ENCODE results near the gene PACS2.

DNA sequence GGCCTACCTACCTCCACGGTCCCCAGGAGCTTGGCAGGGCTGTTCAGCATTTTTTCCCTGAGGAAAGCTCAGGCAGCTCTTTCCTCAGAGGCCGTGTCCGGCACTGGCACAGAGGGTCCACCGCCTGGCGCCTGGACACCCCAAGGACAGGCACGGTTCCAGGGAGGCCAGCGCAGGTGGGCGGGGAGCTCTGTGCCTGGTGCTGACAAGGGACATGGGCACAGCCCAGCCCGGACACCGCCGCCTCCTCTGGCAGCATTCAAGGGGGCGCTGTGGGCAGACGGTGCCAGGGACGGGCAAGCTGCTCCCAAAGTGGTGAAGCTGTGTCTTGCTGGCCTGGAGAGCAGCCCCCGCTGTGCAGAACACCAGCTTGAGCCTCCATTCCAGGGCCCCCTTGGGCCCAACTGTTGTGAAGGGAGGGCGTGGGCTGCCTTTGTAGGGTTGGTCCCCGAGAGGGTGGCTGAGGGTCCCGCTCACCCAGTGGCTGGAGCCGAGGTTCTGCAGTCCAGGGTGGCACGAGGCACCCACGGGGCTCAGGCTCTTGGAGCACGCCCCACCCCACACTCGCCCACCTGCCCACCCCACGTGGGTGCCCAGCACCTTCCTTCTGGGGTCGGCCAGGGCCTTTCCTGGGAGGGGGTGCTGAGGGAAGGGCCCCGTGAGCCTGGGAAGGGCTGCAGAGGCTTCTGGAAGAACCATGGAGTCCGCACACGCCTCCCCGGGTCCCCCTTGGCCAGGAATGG is 54.5 kb downstream of the PACS2 start:
- TF ChIP-seq, protein P1, sequence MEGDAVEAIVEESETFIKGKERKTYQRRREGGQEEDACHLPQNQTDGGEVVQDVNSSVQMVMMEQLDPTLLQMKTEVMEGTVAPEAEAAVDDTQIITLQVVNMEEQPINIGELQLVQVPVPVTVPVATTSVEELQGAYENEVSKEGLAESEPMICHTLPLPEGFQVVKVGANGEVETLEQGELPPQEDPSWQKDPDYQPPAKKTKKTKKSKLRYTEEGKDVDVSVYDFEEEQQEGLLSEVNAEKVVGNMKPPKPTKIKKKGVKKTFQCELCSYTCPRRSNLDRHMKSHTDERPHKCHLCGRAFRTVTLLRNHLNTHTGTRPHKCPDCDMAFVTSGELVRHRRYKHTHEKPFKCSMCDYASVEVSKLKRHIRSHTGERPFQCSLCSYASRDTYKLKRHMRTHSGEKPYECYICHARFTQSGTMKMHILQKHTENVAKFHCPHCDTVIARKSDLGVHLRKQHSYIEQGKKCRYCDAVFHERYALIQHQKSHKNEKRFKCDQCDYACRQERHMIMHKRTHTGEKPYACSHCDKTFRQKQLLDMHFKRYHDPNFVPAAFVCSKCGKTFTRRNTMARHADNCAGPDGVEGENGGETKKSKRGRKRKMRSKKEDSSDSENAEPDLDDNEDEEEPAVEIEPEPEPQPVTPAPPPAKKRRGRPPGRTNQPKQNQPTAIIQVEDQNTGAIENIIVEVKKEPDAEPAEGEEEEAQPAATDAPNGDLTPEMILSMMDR (IDR thresholded peaks at IDR 0.05): no peak
- TF ChIP-seq, protein P2, sequence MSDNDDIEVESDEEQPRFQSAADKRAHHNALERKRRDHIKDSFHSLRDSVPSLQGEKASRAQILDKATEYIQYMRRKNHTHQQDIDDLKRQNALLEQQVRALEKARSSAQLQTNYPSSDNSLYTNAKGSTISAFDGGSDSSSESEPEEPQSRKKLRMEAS (IDR thresholded peaks at IDR 0.05; ENCODE audit: low read depth): no peak
- no peak for TF ChIP-seq SMC3 (IDR thresholded peaks at IDR 0.05; ENCODE audit: low read depth, low read length)

Measured in SK-N-SH (cell line).